NCI-H1417 treated with DMSO at 0.1 percent for 48 hours (cell line): Measurements from ENCODE around the gene PRKCA.
"Not testable (repeated sequence)": the region's sequence is repeated elsewhere in the genome, so short reads cannot be mapped to it uniquely, and the experiment has no call there.

Experiments used
- DNase-seq: peaks from one replicate; lab custom pipeline; 2025; lab: John Stamatoyannopoulos, UW

The PRKCA gene

DNA sequence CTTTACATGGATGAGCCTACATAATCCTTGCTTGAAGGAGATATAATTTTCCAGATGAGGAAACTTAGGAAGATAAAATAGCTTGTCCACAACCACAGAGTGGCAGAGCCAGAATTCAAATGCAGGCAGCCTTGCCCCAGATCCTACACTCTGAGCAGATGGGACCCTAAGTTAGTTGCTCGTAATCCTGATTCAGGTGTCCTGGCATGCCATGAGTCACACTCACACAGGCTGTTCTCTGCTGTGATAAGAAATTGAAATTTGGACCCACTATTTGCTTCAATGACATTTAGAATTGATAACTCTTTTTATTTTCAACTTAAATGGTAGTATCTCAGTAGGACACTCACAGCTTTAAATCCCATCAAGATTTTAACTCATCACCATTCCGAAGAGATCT, 381.8 kb downstream of the PRKCA start:
- no peak for DNase-seq

DNA sequence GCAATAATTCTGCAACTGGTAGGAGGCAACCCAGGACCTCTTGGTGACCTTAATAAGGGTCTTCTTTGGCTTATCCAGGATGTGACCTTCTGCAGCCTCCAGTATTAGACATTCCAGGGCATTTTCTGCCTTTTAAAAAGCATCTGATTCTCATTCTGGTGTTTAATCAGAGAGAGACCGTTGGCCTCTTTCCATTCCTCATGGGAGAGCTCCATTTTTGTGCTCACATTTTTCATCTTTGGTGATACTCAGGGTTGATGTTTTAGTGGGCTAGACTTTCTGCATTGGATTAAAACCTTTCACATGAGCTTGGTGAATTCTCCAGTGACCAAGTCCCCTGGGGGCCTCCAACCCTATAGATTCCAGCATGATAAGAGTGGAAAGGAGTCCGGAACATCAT, 382.3 kb downstream of the PRKCA start:
- DNase-seq: no peak

DNA sequence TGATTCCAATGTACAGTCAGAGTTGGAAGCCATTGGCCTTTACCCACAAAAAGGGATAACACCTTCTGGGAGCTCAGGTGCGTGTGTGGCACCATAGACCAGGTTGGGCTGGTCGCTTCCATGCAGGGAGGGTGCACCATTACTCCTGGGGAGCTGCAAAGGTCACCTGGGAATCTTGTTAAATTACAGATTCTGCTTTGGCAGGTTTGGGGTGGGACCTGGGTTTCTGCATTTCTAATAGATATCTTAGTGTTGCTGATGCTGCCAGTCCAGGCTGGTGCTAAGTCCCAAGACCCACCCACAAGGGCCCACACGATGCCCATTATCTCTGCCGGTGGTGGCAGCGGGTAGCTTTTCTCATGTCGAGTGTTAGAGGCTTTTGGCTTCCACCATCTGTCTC, 384.2 kb downstream of the PRKCA start:
- DNase-seq: no peak

- DNase-seq: no peak
Observed at GRCh38 chr17:66687570-66688284, 385.3 kb downstream of the PRKCA start.

DNA sequence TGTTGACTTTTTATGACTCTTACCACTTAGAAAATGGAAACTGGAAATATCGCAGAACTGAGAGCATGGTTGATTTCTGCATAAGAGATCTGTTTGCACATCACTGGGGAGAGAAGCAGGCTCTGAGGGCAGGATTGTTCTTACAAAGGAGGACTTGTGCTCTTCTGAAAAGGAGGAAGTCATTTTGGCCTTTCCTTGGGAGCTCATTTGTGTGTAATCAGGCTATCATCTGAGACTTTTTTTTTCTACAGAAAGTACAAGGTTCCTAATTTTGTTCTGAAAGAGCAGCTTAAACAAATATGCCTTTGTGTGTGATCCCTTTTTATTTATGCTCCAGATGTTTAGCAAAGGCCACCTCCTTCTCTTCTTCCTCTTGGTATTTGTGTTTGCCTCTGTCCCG, 386.8 kb downstream of the PRKCA start:
- no peak for DNase-seq

DNA sequence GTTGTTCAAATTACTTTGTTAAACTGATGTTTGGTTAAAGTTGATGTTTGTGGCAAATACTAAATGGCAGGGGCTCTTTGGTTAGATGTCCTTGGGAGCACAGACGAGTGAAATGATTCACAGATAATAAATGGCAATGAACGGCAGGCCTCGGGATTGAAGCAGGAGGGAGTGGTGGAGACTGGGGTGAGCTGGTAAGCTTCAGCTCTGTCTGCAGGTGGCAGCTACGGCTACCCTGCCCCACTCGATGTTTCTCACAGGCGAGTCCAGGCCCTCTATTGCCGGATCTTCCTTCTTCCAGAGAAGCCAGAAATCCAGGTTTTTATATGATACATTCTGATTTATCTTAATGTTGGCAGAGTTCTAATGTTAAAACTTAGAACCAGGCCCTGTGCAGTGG, 387.8 kb downstream of the PRKCA start:
- DNase-seq: no peak

DNA sequence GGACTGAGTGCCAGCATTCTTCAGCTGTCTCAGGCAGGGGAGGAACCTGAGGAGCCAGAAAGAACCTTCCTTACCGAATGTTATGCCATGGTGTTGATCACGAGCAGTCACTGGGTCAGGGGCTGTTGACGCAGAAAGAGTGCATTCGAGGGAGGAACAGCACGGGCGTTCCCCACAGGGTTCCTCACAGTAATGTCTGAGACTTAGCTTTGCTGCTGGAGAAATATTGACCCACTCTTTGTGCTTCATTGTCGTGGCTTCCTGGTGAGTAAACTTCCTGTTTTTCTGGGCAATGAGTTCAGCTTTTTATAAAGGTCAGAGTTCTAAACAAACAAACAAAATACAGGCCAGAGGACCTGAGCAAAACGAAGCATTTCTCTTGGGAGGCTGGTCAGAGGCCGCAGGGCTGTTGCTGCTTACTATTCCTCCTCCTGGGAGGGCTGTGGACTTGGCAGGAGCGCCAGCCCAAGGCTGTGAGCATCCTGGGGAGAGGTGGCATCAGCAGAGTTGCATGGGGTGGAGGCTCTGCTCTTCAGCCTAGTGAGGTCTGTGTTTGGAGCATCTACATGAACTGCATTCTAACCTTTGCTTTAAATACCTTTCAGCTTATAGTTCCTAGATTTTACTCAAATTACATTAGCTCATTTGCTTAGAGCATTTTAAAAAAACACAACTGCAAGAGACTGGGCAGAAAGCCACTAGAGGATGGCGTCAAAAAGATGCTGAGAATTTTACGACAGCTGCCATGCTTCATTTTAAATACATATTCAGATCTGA, 389.4 kb downstream of the PRKCA start:
- no peak for DNase-seq

GRCh38 chr17:66692421-66692690, 389.9 kb downstream of the PRKCA start:
- DNase-seq: no peak

DNA sequence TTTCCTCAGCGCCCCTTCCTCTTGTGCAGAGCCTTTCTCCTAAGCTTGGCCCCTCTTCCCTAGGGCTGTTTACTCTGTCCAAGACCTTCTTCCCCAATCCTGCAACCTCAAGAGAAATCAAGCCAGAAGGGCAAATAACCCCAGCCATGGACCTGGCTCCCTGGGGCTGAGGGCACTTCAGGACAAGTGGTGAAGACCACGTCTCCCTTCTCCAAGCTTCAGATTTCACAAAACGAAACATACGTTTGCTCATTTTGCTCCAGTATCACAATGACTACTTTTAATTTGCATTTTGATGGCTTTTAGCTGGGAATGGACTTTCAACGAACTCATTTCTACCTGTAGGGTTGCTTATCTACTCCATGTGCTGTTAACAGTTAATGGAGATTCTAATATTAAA, 392.7 kb downstream of the PRKCA start:
- DNase-seq: no peak

DNA sequence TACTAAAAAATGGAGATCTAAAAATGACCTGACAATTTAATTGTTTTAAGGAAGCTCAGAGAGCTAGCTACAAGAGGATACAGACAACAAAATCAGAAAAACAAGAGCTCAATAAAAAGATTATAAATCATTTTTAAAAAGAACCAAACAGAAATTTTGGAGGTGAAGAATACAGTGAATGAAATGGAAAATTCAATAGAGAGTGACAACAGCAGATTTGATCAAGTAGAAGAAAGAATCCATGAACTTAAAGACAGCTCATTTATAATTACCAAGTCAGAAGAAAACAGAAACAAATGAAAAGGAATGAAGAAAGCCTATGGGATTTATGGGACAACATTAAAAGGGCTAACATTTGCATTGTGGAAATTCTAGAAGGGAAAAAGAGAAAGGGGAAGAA, 395.9 kb downstream of the PRKCA start:
- DNase-seq: no peak

GRCh38 chr17:66701462-66701861, 399.0 kb downstream of the PRKCA start:
- no peak for DNase-seq

DNA sequence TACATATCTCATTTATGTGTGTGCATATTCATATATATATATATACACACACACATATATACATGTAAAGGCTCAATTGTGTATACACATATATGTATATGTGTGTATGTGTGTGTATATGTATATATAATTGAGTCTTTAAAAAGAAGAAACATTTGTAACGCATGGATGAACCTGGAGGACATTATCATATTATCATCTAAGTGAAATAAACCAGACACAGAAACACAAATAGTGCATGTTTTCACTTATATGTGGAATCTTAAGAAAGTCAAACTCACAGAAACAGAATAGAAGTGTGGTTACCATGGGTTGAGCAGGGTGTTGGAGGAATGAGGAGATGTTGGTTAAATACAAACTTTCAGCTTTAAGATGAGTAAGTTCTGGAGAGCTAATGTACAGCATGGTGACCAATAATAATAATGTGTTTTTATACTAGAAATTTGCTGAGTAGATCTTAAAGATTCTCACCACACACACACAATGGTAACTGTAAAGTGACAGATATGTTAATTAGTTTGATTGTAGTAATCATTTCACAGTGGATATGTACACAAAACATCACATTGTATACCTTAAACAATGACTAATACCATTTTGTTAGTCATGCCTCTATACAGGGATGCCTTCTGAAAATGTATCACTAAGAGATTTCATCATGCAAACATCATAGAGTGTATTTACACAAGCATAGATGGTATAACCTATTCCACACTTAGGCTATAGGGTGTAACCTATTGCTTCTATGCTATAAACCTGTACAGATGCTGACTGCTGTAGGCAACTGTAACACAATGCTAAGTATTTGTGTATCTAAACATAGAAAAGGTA, 399.9 kb downstream of the PRKCA start:
- no peak for DNase-seq

DNA sequence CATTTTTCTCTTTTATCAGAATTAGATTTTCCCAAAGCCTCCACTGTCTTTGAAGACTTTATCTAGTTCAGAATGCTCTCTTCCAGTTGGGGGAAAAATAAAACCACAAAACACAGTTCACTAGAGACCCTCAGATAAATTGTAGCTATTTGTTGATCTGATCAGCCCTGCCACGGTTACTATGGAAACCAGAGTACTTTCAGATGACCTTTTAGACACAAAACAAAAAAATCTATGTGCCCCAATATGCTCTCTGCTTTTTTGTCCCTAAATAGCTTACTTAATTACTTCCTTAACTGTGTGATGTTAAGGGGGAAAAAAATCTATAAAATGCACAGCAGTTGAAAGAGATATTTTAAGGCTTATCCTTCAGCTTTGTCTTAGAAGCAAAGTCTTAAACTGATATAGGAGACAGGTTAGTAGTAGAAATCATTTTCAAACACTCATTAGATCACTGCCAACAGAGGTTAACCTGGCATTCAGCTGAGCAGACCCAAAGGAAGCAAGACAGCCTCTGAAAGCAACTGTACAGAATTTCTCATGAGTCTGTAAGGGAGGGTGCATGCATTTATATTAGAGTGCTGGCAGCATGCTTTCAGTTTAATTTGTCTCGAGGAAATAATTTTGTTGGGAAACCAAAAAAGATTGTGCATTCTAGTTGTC, 402.6 kb downstream of the PRKCA start:
- DNase-seq: no peak

- DNase-seq: no peak
Observed at GRCh38 chr17:66706851-66707450, 404.5 kb downstream of the PRKCA start.

DNA sequence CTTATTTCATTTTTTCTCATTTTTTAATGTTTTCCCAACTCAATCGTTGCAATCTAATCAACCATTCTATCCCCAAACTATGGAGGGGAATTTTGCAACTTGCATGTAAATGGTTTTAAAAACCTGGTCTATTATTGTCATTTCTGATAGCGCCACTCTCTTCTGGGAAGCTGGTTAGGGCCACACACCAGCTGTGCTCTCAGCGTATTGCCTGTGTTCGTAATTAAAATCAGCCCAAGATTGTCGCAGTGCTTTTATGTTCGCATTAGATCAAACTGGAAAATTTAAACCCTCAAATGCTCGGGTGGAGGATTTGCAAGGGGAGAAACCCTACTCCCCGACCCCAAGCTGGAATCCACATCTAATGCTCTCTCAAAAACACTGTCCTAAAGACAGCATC, 409.0 kb downstream of the PRKCA start:
- no peak for DNase-seq

GRCh38 chr17:66711881-66712321, 409.5 kb downstream of the PRKCA start:
- no peak for DNase-seq

DNA sequence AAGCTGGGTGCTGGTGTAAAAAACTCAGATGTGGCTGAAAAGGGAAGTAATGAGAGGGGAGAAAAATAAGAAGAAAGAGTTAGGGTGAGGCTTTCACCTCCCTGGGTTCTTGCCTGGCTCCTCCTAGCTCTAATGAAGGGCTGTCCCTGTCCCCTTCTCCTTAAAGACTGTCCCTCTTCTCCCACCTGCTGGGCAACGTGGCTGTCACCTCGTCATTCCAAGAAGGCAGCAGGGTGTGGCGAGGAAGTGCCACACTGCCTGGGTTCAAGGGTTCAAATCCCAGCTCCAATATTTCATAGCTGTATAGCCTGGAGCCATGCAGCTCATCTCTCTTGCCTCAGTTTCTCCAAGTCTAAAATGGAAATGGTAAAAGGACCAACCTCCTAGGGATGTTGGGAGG, 410.0 kb downstream of the PRKCA start:
- no peak for DNase-seq

DNA sequence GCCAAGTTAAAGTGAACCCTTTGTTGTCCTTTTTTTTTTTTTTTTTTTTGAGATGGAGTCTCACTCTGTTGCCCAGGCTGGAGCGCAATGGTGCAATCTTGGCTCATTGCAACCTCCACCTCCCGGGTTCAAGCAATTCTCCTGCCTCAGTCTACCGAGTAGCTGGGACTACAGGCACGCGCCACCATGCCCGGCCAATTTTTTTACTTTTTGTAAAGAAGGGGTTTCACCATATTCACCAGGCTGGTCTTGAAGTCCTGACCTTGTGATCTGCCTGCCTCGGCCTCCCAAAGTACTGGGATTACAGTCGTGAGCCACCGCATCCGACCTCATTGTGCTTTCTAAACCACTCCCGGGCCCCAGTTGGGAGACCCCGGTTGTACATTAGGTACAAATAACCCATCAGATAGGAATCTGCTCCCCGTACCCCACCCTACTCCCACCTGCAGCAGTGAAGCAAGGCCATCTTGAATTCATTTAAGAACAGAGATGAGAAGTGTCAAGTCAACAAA, 410.7 kb downstream of the PRKCA start:
- not testable (repeated sequence) for DNase-seq

GRCh38 chr17:66713533-66714042, 411.2 kb downstream of the PRKCA start:
- DNase-seq: no peak

DNA sequence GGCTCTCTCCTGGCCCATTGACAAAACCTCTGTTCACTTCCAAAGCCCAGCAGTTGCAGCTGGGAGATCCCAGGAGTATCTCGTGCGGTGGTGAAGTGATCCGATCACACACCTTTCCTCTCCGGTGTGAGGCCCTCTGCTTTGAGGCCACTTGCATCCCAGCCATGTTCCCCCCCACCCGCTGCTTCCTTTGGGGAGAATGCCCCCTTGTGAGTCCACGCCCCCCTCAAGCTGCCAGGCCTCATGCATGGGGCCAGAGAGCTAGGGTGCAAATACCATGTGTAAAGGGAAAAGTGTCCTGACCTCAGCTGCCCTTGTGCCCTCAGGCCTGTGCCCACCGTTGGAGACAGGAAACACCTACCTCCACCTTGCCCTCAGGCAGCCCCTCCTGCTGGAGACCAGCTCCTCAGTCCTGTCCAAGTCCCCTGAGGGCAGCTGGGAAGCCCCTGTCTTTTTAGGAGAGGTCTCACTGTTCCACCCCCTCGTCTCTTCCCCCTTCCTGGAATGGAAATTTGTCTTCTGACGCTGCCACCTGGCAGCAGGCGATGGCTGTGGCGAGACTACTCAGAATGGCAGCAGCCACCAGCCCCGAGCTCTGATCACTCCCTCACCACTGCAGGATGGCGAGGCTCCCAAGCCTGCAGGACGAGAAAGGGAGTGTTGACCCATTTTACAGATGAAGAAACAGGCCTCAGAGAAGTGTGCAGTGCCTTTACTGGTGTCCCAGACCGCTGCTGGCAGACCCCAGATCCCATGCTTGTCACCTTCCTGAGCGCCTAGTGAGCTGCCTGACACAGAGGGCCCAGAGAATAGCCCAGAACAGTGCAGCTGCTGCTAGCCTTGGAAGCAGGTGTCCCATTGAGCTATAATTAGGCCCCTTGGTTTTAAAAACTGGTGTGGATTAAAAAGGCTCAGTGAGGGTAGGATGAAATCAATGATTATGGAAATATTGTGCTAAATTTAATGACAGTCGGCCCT, 411.9 kb downstream of the PRKCA start:
- no peak for DNase-seq
